Spleen (tissue), 11 donors: ENCODE results near the gene TYW1B. TPM values are rescaled to one million over a fixed set of nuclear protein-coding genes. Genes with fewer than 3 reads are reported as not detected.
"Not testable (repeated sequence)": the region's sequence is repeated elsewhere in the genome, so short reads cannot be mapped to it uniquely, and the experiment has no call there.

ENCODE experiments used
- DNase-seq: peaks from one replicate; pipeline ENCODE4 v3.0.0-alpha.2; 2020
- H3K27ac ChIP-seq, 8 donors: fragments of 200-600 bp; sonication (generic) in 7 of 8; 1 replicate in 4 of 8; 2 replicates in 4 of 8; pipeline versions ENCODE4 v1.5.0 to v1.8.0; 2016 to 2021; ENCODE audit warnings: inconsistent platforms in 4 of 8, mild to moderate bottlenecking in 4 of 8, moderate library complexity in 1 of 8
- H3K27me3 ChIP-seq, 7 donors: fragments of 200-600 bp; sonication (generic) in 6 of 7; replicated peaks in 1 of 7; 1 replicate in 4 of 7; 2 replicates in 3 of 7; pipeline versions ENCODE4 v1.5.0 to v1.8.0; 2016 to 2021; ENCODE audit warnings: inconsistent platforms in 3 of 7, mild to moderate bottlenecking in 1 of 7
- H3K36me3 ChIP-seq, 6 donors: fragments of 200-600 bp; sonication (generic) in 5 of 6; 1 replicate in 4 of 6; 2 replicates in 2 of 6; pipeline versions ENCODE4 v1.5.0 to v1.8.0; 2016 to 2021; ENCODE audit warnings: inconsistent platforms in 2 of 6
- H3K4me1 ChIP-seq, 6 donors: fragments of 200-600 bp; sonication (generic) in 5 of 6; 1 replicate in 3 of 6; 2 replicates in 3 of 6; pipeline versions ENCODE4 v1.5.0 to v1.8.0; 2016 to 2021; ENCODE audit warnings: inconsistent platforms in 3 of 6
- H3K4me3 ChIP-seq, 8 donors: fragments of 200-600 bp; sonication (generic) in 7 of 8; 1 replicate in 4 of 8; 2 replicates in 4 of 8; pipeline versions ENCODE4 v1.5.0 to v1.8.0; 2016 to 2021; ENCODE audit warnings: inconsistent platforms in 4 of 8, mild to moderate bottlenecking in 4 of 8, moderate library complexity in 2 of 8
- H3K9me3 ChIP-seq, 8 donors: fragments of 200-600 bp; sonication (generic) in 7 of 8; 1 replicate in 4 of 8; 2 replicates in 4 of 8; pipeline versions ENCODE4 v1.5.0 to v1.8.0; 2016 to 2021; ENCODE audit warnings: inconsistent platforms in 4 of 8
- CTCF ChIP-seq, 11 experiments: fragments of 200-600 bp in 7 of 11; fragments of 450-650 bp in 4 of 11; sonication (generic) in 4 of 11; IDR thresholded peaks in 8 of 11; conservative IDR thresholded peaks in 3 of 11; 1 replicate in 7 of 11; 2 replicates in 4 of 11; pipeline versions ENCODE4 v1.4.0 to v1.8.0; 2016 to 2021; ENCODE audit warnings: antibody characterized with exemption in 11 of 11, inconsistent platforms in 4 of 11, mild to moderate bottlenecking in 1 of 11
- POLR2A ChIP-seq, 3 donors: fragments of 450-650 bp; IDR thresholded peaks; one replicate each; pipeline ENCODE4 v1.5.1; 2017; ENCODE audit warnings: antibody characterized with exemption in 3 of 3, mild to moderate bottlenecking in 1 of 3
- POLR2AphosphoS5 ChIP-seq, 3 donors: sonication (generic); formaldehyde crosslinking; IDR thresholded peaks; one replicate each; pipeline ENCODE4 v1.5.1; 2017; ENCODE audit warnings: antibody characterized with exemption in 3 of 3
- WGBS, 5 donors: extraction: QIAGEN DNeasy Blood & Tissue Kit in 3 of 5; methylation state at CpG; one replicate each; pipeline versions ENCODE4 v1.1.5 to v1.1.7; 2013 to 2018; 5-methylcytosine and 5-hydroxymethylcytosine counted together
- intact Hi-C: fragments of 100-400 bp; cut with DNase I; formaldehyde crosslinking; loops from one replicate; pipeline ENCODE4 v1.15.0; 2023; ENCODE audit warnings: low total_unique reads
- polyA plus RNA-seq, 3 donors: library from polyadenylated mRNA; stranded (reverse); fragments of 200-250 nt; gene quantifications; one replicate each; pipeline ENCODE4 v1.2.1, GENCODE V29; 2013
- total RNA-seq, 7 donors: library from RNA; depleted of rRNA in 3 of 7; stranded (reverse); fragments of >200 nt in 3 of 7; fragmentation: NEBNext Ultra II Directional in 4 of 7; extraction: Animal tissue kit (Norgen Biotek cat#: 25700) in 4 of 7; gene quantifications; one replicate each; pipeline versions ENCODE4 v1.1.0 to v1.2.1, GENCODE V29; 2016 to 2021
- donor health status: healthy with polysubstance abuse.
- donor health status: DM: no; HTN: no; CAD: no; lungs with moderate emphysema.
- donor health status: DM: no; HTN: no; CAD: no.
- donor health status: Bipolar disorder and iron deficiency.
- donor health status: healthy.
- donor health status: DM: no; HTN: no; CAD: no.
- donor health status: DM: yes; HTN: yes; CAD: no.

The TYW1B gene
- total and polyA plus RNA-seq, 10 donors = 1.2 to 8.3 (median 4.1) TPM

GRCh38 chr7:72706521-72706920 is 121.5 kb downstream of the TYW1B start:
- Histone ChIP-seq H3K27me3 (no peaks in the 10 kb centered on the region), H3K36me3 (peaks cover 0 to 43% (median 2%) of the 10 kb centered on the region in 6 donors), H3K27ac (no peak overlapping the region), H3K4me3 (no peak overlapping the region), H3K9me3 (peaks cover 0 to 6% (median 0%) of the 10 kb centered on the region in 8 donors), H3K4me1 (no peaks in the 10 kb centered on the region)
- intact Hi-C loops = no loop called here
- no peak for TF ChIP-seq POLR2AphosphoS5 (IDR thresholded peaks at IDR 0.05)
- no peak for TF ChIP-seq CTCF (IDR thresholded peaks at IDR 0.05 in 8 of 11, conservative IDR thresholded peaks at IDR 0.05 in 3 of 11)
- no peak for TF ChIP-seq POLR2A (IDR thresholded peaks at IDR 0.05)
- WGBS, 5 donors = 43 to 77% (median 54%) methylated on average over 1 of the region's 1 CpG
- DNase-seq = no peak

- H3K36me3 ChIP-seq = peaks cover 0 to 39% (median 2%) of the 10 kb centered on the region in 6 donors
- H3K9me3 ChIP-seq, H3K4me3 ChIP-seq, H3K27ac ChIP-seq, DNase-seq, H3K4me1 ChIP-seq, H3K27me3 ChIP-seq, intact Hi-C loops: not testable (repeated sequence)
- WGBS, 5 donors = 51 to 87% (median 69%) methylated on average over 3 to 4 of the region's 4 CpGs
Observed at GRCh38 chr7:72705693-72706092, 122.3 kb downstream of the TYW1B start.

GRCh38 chr7:72704894-72705293 is 123.1 kb downstream of the TYW1B start:
- peaks cover 0 to 38% (median 2%) of the 10 kb centered on the region in 6 donors for H3K36me3 ChIP-seq
- H3K9me3 ChIP-seq = peaks cover 0 to 6% (median 0%) of the 10 kb centered on the region in 8 donors
- H3K4me3 ChIP-seq = no peak overlapping the region
- WGBS, 5 donors = 92 to 97% (median 94%) methylated on average over 3 of the region's 3 CpGs
- no peak for DNase-seq
- H3K27ac ChIP-seq = no peak overlapping the region
- no peaks in the 10 kb centered on the region for H3K27me3 ChIP-seq
- intact Hi-C loops = no loop called here
- H3K4me1 ChIP-seq = no peaks in the 10 kb centered on the region
- TF ChIP-seq POLR2A (IDR thresholded peaks at IDR 0.05) (no peak), CTCF (IDR thresholded peaks at IDR 0.05 in 8 of 11, conservative IDR thresholded peaks at IDR 0.05 in 3 of 11) (no peak), POLR2AphosphoS5 (IDR thresholded peaks at IDR 0.05) (no peak)

- H3K36me3 ChIP-seq, H3K4me1 ChIP-seq, H3K27me3 ChIP-seq, H3K9me3 ChIP-seq, intact Hi-C loops, H3K4me3 ChIP-seq, H3K27ac ChIP-seq, DNase-seq: not testable (repeated sequence)
- WGBS, 5 donors = 96 to 100% (median 100%) methylated on average over 1 of the region's 1 CpG
Observed at GRCh38 chr7:72700548-72700947, 127.5 kb downstream of the TYW1B start.

GRCh38 chr7:72697066-72697465 is 130.9 kb downstream of the TYW1B start:
- peaks cover 0 to 26% (median 0%) of the 10 kb centered on the region in 6 donors for H3K36me3 ChIP-seq
- H3K4me1 ChIP-seq, H3K4me3 ChIP-seq, H3K27ac ChIP-seq, H3K27me3 ChIP-seq, H3K9me3 ChIP-seq, intact Hi-C loops, DNase-seq: not testable (repeated sequence)
- 67 to 100% (median 89%) methylated on average over 1 of the region's 1 CpG for WGBS, 5 donors

GRCh38 chr7:72696643-72697042 is 131.4 kb downstream of the TYW1B start:
- H3K36me3 ChIP-seq = peaks cover 0 to 23% (median 0%) of the 10 kb centered on the region in 6 donors
- DNase-seq, H3K27me3 ChIP-seq, H3K4me1 ChIP-seq, intact Hi-C loops, H3K9me3 ChIP-seq, H3K27ac ChIP-seq, H3K4me3 ChIP-seq: not testable (repeated sequence)
- 60 to 76% (median 63%) methylated on average over 2 of the region's 2 CpGs for WGBS, 5 donors

- Histone ChIP-seq H3K4me1 (peaks cover 0 to 12% (median 0%) of the 10 kb centered on the region in 6 donors), H3K36me3 (peaks cover 0 to 19% (median 0%) of the 10 kb centered on the region in 6 donors)
- H3K4me3 ChIP-seq, H3K27ac ChIP-seq, intact Hi-C loops, DNase-seq, H3K9me3 ChIP-seq, H3K27me3 ChIP-seq: not testable (repeated sequence)
- WGBS, 5 donors = 95 to 100% (median 97%) methylated on average over 8 of the region's 8 CpGs
Observed at GRCh38 chr7:72695482-72695881, 132.5 kb downstream of the TYW1B start.

- H3K4me3 ChIP-seq, intact Hi-C loops, DNase-seq, H3K9me3 ChIP-seq, H3K27me3 ChIP-seq: not testable (repeated sequence)
- Histone ChIP-seq H3K4me1 (peaks cover 0 to 12% (median 2%) of the 10 kb centered on the region in 6 donors), H3K36me3 (peaks cover 0 to 28% (median 0%) of the 10 kb centered on the region in 6 donors), H3K27ac (peak overlapping the region in 1 of 8 donors; percentile 10)
- WGBS, 5 donors = 58 to 80% (median 76%) methylated on average over 2 of the region's 2 CpGs
Observed at GRCh38 chr7:72691442-72691841, 136.6 kb downstream of the TYW1B start.

GRCh38 chr7:72690177-72690576 is 137.8 kb downstream of the TYW1B start:
- Histone ChIP-seq H3K4me1 (peaks cover 0 to 12% (median 2%) of the 10 kb centered on the region in 6 donors), H3K36me3 (peaks cover 0 to 28% (median 0%) of the 10 kb centered on the region in 6 donors)
- H3K4me3 ChIP-seq, H3K9me3 ChIP-seq, H3K27ac ChIP-seq, H3K27me3 ChIP-seq, intact Hi-C loops, DNase-seq: not testable (repeated sequence)
- 59 to 76% (median 67%) methylated on average over 2 of the region's 2 CpGs for WGBS, 5 donors
